HEK293 (cell line): ENCODE results near the gene SMURF1.

ENCODE experiments used
- CTCF ChIA-PET: fragments of 350-600 bp; formaldehyde crosslinking; extraction: SDS; loops from one replicate; lab custom pipeline; 2021; ENCODE audit warnings: antibody characterized with exemption; lab: Yijun Ruan, JAX
- POLR2A ChIA-PET: fragments of 300-600 bp; formaldehyde crosslinking; extraction: SDS; loops from one replicate; lab custom pipeline; 2020; ENCODE audit warnings: antibody characterized with exemption, inconsistent platforms; lab: Yijun Ruan, JAX
- H3K27ac ChIP-seq: fragments of 200-500 bp; sonication (Bioruptor generic); 2 replicates; pipeline ENCODE4 v1.5.1; 2014; ENCODE audit warnings: low read depth, low read length, control low read depth, inconsistent platforms; ENCODE audit errors: extremely low read depth
- H3K36me3 ChIP-seq, 2 experiments: fragments of 200-500 bp in 1 of 2; sonication (Bioruptor generic) in 1 of 2; 1 replicate in 1 of 2; 2 replicates in 1 of 2; pipeline ENCODE4 v1.5.1; 2014 to 2017; ENCODE audit warnings: inconsistent platforms in 2 of 2, low read length in 2 of 2; ENCODE audit not compliant: control insufficient read depth in 2 of 2, insufficient read depth in 1 of 2
- H3K4me1 ChIP-seq: fragments of 200-500 bp; sonication (Bioruptor generic); 2 replicates; pipeline ENCODE4 v1.5.1; 2014; ENCODE audit warnings: mild to moderate bottlenecking, low read length, inconsistent platforms; ENCODE audit not compliant: control insufficient read depth, insufficient read depth
- H3K4me3 ChIP-seq: 2 replicates; pipeline ENCODE4 v1.5.1; 2011; ENCODE audit warnings: low read depth, mild to moderate bottlenecking, control low read depth, low read length, moderate library complexity
- H3K9me3 ChIP-seq: fragments of 200-500 bp; sonication (Bioruptor generic); 2 replicates; pipeline ENCODE4 v1.5.1; 2014; ENCODE audit warnings: low read depth, low read length, inconsistent platforms; ENCODE audit not compliant: control insufficient read depth, insufficient read depth
- HOXA7 ChIP-seq: sonication (generic); formaldehyde crosslinking; IDR thresholded peaks from 2 replicates; pipeline ENCODE4 v1.8.1; 2022; ENCODE audit warnings: missing genetic modification reagents, borderline replicate concordance
- IKZF3 ChIP-seq: fragments of 450-650 bp; IDR thresholded peaks from 2 replicates; pipeline ENCODE4 v1.5.0; 2018; ENCODE audit warnings: missing biosample characterization, mild to moderate bottlenecking, missing genetic modification characterization, moderate library complexity
- KLF1 ChIP-seq: fragments of 450-650 bp; formaldehyde crosslinking; IDR thresholded peaks from 2 replicates; pipeline ENCODE4 v1.5.1; 2016; ENCODE audit warnings: missing biosample characterization, missing genetic modification characterization
- PRDM1 ChIP-seq: fragments of 450-650 bp; formaldehyde crosslinking; IDR thresholded peaks from 2 replicates; pipeline ENCODE4; 2016; ENCODE audit warnings: missing biosample characterization, missing genetic modification characterization
- ZBTB11 ChIP-seq: fragments of 450-650 bp; formaldehyde crosslinking; conservative IDR thresholded peaks from 2 replicates; pipeline ENCODE4 v1.5.1; 2016; ENCODE audit warnings: low read depth, missing biosample characterization, missing genetic modification characterization
- ZBTB17 ChIP-seq: fragments of 450-650 bp; formaldehyde crosslinking; IDR thresholded peaks from 2 replicates; pipeline ENCODE4 v1.5.1; 2016; ENCODE audit warnings: missing biosample characterization, missing genetic modification characterization
- ZFP69B ChIP-seq: fragments of 450-650 bp; formaldehyde crosslinking; IDR thresholded peaks from 2 replicates; pipeline ENCODE4 v1.5.1; 2016; ENCODE audit warnings: missing biosample characterization, missing genetic modification characterization
- ZNF174 ChIP-seq: fragments of 450-650 bp; formaldehyde crosslinking; IDR thresholded peaks from 2 replicates; pipeline ENCODE4 v1.5.0; 2017; ENCODE audit warnings: missing biosample characterization, mild to moderate bottlenecking, missing genetic modification characterization
- ZNF211 ChIP-seq: fragments of 450-650 bp; formaldehyde crosslinking; IDR thresholded peaks from 2 replicates; pipeline ENCODE4 v1.5.1; 2016; ENCODE audit warnings: low read depth, missing biosample characterization, missing genetic modification characterization
- ZNF214 ChIP-seq: fragments of 450-650 bp; formaldehyde crosslinking; IDR thresholded peaks from 2 replicates; pipeline ENCODE4 v1.5.1; 2017; ENCODE audit warnings: missing biosample characterization, mild to moderate bottlenecking, missing genetic modification characterization, borderline replicate concordance
- ZNF280D ChIP-seq: fragments of 450-650 bp; formaldehyde crosslinking; IDR thresholded peaks from 2 replicates; pipeline ENCODE4 v1.5.1; 2016; ENCODE audit warnings: missing biosample characterization, missing genetic modification characterization
- ZNF433 ChIP-seq: fragments of 450-650 bp; formaldehyde crosslinking; IDR thresholded peaks from 2 replicates; pipeline ENCODE4 v1.5.1; 2016; ENCODE audit warnings: missing biosample characterization, missing genetic modification characterization, low read depth
- ZNF555 ChIP-seq: fragments of 450-650 bp; formaldehyde crosslinking; conservative IDR thresholded peaks from 2 replicates; pipeline ENCODE4 v1.5.1; 2017; ENCODE audit warnings: missing biosample characterization, mild to moderate bottlenecking, missing genetic modification characterization, inconsistent platforms
- ZNF621 ChIP-seq: fragments of 450-650 bp; formaldehyde crosslinking; IDR thresholded peaks from 2 replicates; pipeline ENCODE4 v1.5.1; 2017; ENCODE audit warnings: missing biosample characterization, missing genetic modification characterization
- ZNF629 ChIP-seq: fragments of 450-650 bp; formaldehyde crosslinking; IDR thresholded peaks from 2 replicates; pipeline ENCODE4 v1.5.1; 2017; ENCODE audit warnings: missing biosample characterization, missing genetic modification characterization
- ZNF707 ChIP-seq: fragments of 450-650 bp; formaldehyde crosslinking; IDR thresholded peaks from 2 replicates; pipeline ENCODE4 v1.5.1; 2016; ENCODE audit warnings: missing biosample characterization, missing genetic modification characterization
- ZNF791 ChIP-seq: fragments of 450-650 bp; formaldehyde crosslinking; IDR thresholded peaks from 2 replicates; pipeline ENCODE4 v1.5.1; 2016; ENCODE audit warnings: missing biosample characterization, missing genetic modification characterization

Gene SMURF1

DNA sequence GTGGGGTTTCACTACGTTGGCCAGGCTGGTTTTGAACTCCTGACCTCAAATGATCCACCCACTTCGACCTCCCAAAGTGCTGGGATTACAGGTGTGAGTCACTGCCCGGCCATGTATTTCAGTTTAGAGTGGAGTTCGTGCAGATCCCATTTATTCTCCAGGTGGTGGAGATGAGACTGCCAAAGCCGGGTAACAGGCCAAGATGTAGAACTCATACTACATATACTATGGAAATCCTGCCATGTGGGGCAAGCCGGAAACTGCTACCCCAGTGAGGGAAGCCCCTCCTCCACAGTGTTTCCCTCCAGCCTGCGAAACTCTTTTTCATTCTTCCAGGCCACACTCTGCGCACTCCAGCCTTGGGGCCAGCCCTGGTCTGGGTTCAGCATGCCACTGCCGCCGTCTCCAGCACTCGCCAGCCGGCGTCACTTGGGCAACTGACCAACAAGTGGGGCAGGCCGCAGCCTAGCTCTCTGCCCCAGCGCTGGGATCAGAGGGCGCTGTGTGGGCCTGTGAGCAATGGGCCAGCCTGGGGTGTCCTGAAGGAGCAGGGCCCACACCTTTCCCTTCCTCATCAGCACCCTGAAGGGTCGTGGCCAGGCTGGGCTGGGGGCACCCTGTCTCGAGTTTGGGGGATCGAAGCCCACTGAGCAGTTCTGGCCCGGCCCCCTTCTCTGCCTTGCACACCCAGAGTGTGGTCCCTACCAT lies 143.6 kb downstream of the SMURF1 start:
- Histone ChIP-seq H3K9me3 (no peaks in the 10 kb centered on the region), H3K36me3 (peaks cover 20 to 87% of the 10 kb centered on the region in 2 experiments), H3K4me1 (no peaks in the 10 kb centered on the region), H3K27ac (no peak overlapping the region), H3K4me3 (no peak overlapping the region)
- ChIA-PET POLR2A (interaction anchor here (0.5 kb wide), 1 partner anchor 331 kb away, joined by 5 read pairs; no protein-coding TSS in a partner anchor), CTCF (no interaction called here)
- TF ChIP-seq ZNF791 (tag by site-specific recombination) (no peak), ZFP69B (tag by site-specific recombination) (no peak), ZNF555 (tag by site-specific recombination) (no peak), ZNF214 (tag by site-specific recombination) (no peak), ZNF433 (tag by site-specific recombination) (no peak), ZNF621 (tag by site-specific recombination) (no peak), PRDM1 (tag by site-specific recombination) (no peak), ZNF174 (tag by site-specific recombination) (no peak), ZNF707 (tag by site-specific recombination) (no peak)

- POLR2A ChIA-PET, result no interaction called here
- no peaks in the 10 kb centered on the region for H3K9me3 ChIP-seq
- no peak overlapping the region for H3K27ac ChIP-seq
- CTCF ChIA-PET, result no interaction called here
- TF ChIP-seq ZBTB11, result no peak
- TF ChIP-seq ZBTB17 (tag by site-specific recombination), result peak; percentile 81; the same call in 1 of the 2 replicates
- H3K4me1 ChIP-seq, result no peaks in the 10 kb centered on the region
- H3K36me3 ChIP-seq, result peaks cover 20 to 87% of the 10 kb centered on the region in 2 experiments
- H3K4me3 ChIP-seq, result no peak overlapping the region
Observed at GRCh38 chr7:98998821-98999725, 144.8 kb downstream of the SMURF1 start.

DNA sequence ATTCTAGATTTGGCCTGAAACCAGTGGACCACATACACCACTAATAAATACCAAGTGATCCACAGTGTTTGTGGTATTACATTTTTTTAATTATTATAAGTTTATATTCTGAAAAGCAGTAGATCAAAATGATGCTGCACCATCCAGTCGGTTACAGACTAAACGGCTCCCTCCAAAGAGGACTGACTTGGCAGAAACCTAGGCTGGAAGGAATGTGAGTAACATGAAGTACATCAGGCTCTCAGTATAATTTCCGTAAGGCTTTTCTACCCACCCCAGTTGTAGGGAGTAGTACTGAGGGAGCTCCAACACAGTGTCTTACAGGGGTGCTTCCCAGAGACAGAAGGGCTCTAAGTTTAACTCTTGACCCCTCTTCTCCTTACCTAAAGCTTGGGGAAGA lies 146.1 kb downstream of the SMURF1 start:
- Histone ChIP-seq H3K4me1 (no peaks in the 10 kb centered on the region), H3K9me3 (no peaks in the 10 kb centered on the region), H3K4me3 (no peak overlapping the region), H3K27ac (no peak overlapping the region), H3K36me3 (peaks cover 17 to 89% of the 10 kb centered on the region in 2 experiments)
- TF ChIP-seq KLF1 (tag by site-specific recombination), result no peak
- TF ChIP-seq IKZF3, result no peak
- TF ChIP-seq HOXA7, result no peak
- no peak for TF ChIP-seq ZNF791 (tag by site-specific recombination)
- no peak for TF ChIP-seq ZNF211
- no peak for TF ChIP-seq ZNF280D (tag by site-specific recombination)
- no peak for TF ChIP-seq ZNF629 (tag by site-specific recombination)
- CTCF ChIA-PET, result no interaction called here
- POLR2A ChIA-PET, result interaction anchor here (0.7 kb wide), 1 partner anchor 10 kb away, joined by 5 read pairs; no protein-coding TSS in a partner anchor
